BE2C (cell line): ENCODE results near the gene GLS.

Source experiments
- DNase-seq: peaks from one replicate; pipeline ENCODE4 v3.0.0-alpha.2; 2020
- H3K27me3 ChIP-seq: fragments of 250-450 bp; sonication (Bioruptor Pico); 2 replicates; pipeline ENCODE4 v1.5.1; 2020; ENCODE audit warnings: mild to moderate bottlenecking
- H3K36me3 ChIP-seq: fragments of 250-450 bp; sonication (Bioruptor Pico); 2 replicates; pipeline ENCODE4 v1.5.1; 2020; ENCODE audit warnings: mild to moderate bottlenecking
- H3K4me1 ChIP-seq: fragments of 250-450 bp; sonication (Bioruptor Pico); 2 replicates; pipeline ENCODE4 v1.5.1; 2020
- H3K4me3 ChIP-seq: 2 replicates; pipeline ENCODE4 v1.5.1; 2011; ENCODE audit warnings: low read depth, low read length
- H3K9me3 ChIP-seq: fragments of 250-450 bp; sonication (Bioruptor Pico); 2 replicates; pipeline ENCODE4 v1.5.1; 2020
- CTCF ChIP-seq: IDR thresholded peaks from 2 replicates; pipeline ENCODE4 v1.5.1; 2012; ENCODE audit warnings: mild to moderate bottlenecking, low read depth, low read length

Gene GLS

DNA sequence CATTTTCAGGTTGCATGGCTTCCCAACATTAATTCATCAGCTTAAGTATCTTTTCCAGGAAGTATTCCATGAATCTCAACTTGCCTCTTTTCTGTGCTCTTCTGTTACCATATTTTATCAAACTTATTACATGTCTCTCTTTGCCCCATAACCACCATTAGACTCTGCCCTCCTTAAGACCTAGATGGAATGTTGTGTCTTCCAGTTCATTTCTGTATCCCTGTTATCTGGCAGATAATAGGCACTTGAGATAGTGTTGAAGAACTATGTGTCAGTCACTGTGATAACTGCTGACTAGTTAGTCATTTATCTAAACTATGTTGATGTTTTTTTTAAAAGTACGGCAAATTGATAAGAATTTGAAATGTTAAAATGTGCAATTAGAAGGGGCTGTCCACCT lies 41.8 kb downstream of the GLS start:
- Histone ChIP-seq H3K9me3 (no peaks in the 10 kb centered on the region), H3K27me3 (no peaks in the 10 kb centered on the region), H3K36me3 (peaks cover 53% of the 10 kb centered on the region), H3K4me3 (no peak overlapping the region), H3K4me1 (peaks cover 8% of the 10 kb centered on the region; the same call in 1 of the 2 replicates)
- DNase-seq = no peak
- no peak for TF ChIP-seq CTCF

- TF ChIP-seq CTCF = no peak
- no peak overlapping the region for H3K4me3 ChIP-seq
- no peaks in the 10 kb centered on the region for H3K9me3 ChIP-seq
- no peaks in the 10 kb centered on the region for H3K27me3 ChIP-seq
- DNase-seq = no peak
- peaks cover 7% of the 10 kb centered on the region; the same call in 1 of the 2 replicates for H3K4me1 ChIP-seq
- peaks cover 59% of the 10 kb centered on the region for H3K36me3 ChIP-seq
These were observed 46.7 kb downstream of the GLS start for GRCh38 chr2:190927301-190927700.

DNA sequence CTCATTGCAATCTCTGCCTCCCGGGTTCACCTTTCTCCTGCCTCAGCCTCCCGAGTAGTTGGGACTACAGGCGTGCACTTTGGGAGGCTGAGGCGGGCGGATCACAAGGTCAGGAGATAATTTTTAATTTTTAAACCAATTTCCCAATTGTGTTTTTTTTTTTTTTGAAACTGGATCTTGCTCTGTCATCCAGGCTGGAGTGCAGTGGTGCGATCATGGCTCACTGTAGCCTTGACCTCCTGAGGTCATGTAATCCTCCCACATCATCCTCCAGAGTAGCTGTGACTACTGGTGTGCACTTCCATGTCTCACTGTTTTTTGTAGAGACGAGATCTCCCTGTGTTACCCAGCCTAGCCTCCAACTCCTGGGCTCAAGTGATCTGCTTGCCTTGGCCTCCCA lies 49.3 kb downstream of the GLS start:
- no peak for DNase-seq
- H3K4me1 ChIP-seq = peaks cover 4% of the 10 kb centered on the region; the same call in 1 of the 2 replicates
- no peaks in the 10 kb centered on the region for H3K27me3 ChIP-seq
- no peak overlapping the region for H3K4me3 ChIP-seq
- no peaks in the 10 kb centered on the region for H3K9me3 ChIP-seq
- peaks cover 40% of the 10 kb centered on the region for H3K36me3 ChIP-seq
- no peak for TF ChIP-seq CTCF

- Histone ChIP-seq H3K4me1 (peaks cover 4% of the 10 kb centered on the region; the same call in 1 of the 2 replicates), H3K36me3 (peaks cover 35% of the 10 kb centered on the region)
- no peak for TF ChIP-seq CTCF
These were observed 49.8 kb downstream of the GLS start for GRCh38 chr2:190930411-190930810.

DNA sequence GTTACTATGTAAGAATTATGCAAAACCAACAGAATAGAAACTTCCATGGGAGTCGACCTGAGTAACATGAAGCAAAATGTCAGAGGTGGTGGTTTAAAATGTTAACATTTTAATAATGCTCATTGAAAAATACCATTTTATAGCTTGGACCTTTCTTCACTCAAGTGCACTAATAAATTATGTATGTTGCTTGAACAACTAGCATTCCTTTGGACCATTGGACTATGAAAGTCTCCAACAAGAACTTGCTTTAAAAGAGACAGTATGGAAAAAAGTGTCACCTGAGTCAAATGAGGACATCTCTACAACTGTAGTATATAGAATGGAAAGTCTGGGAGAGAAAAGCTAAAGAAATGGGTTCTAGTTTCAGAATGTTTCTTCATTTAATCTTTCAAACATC lies 51.9 kb downstream of the GLS start:
- H3K9me3 ChIP-seq = no peaks in the 10 kb centered on the region
- H3K4me1 ChIP-seq = no peaks in the 10 kb centered on the region
- no peak for DNase-seq
- H3K4me3 ChIP-seq = no peak overlapping the region
- no peak for TF ChIP-seq CTCF
- no peaks in the 10 kb centered on the region for H3K27me3 ChIP-seq
- H3K36me3 ChIP-seq = peaks cover 35% of the 10 kb centered on the region

More at GRCh38 chr2:190930411-190930810, 49.8 kb downstream of the GLS start:
- Histone ChIP-seq H3K9me3 (no peaks in the 10 kb centered on the region), H3K4me3 (no peak overlapping the region), H3K27me3 (no peaks in the 10 kb centered on the region)
- DNase-seq = no peak

- Histone ChIP-seq H3K9me3 (no peaks in the 10 kb centered on the region), H3K4me1 (no peaks in the 10 kb centered on the region), H3K36me3 (peaks cover 33% of the 10 kb centered on the region), H3K4me3 (no peak overlapping the region), H3K27me3 (no peaks in the 10 kb centered on the region)
- no peak for DNase-seq
- TF ChIP-seq CTCF = no peak
These were observed 52.7 kb downstream of the GLS start for GRCh38 chr2:190933361-190933760.
